Renal cortical epithelial cell (primary cell): ENCODE data around the gene MFSD6L. TPM values are rescaled to one million over a fixed set of nuclear protein-coding genes. Genes with fewer than 3 reads are reported as not detected.
A peak's percentile ranks its signal among the peaks of the same experiment; 100 is the strongest.

Experiments
- DNase-seq: peaks from one replicate; pipeline ENCODE4 v3.0.0-alpha.2; 2011; ENCODE audit warnings: low read depth
- total RNA-seq: library from RNA; depleted of rRNA; stranded (reverse); fragments of >200 nt; gene quantifications from 2 replicates; pipeline ENCODE4 v1.2.3, GENCODE V29; 2014

MFSD6L gene
- total RNA-seq, 1 donor from 2014 or later, result not detected

- no peak for DNase-seq
These were observed 5.5 kb downstream of the MFSD6L start for GRCh38 chr17:8793649-8794048.

DNA sequence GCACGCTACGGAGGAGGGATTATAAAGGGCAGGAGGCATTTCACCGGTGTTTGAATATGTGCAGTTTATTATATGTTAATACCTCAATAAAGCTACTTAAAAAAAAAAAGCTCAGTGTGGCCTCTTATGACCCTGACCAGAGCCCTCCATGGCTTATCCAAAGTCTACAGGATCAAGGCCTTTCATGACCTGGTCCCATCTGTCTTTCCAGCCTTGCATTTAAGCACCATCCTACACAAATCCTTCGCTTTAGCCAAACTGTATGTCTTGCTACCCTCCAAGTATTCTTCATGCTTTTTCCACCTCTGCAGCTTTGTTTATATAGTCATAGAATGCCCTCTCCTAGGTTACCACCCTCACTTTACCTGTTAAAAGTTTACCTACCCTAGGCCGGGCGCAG lies 6.5 kb downstream of the MFSD6L start:
- DNase-seq, result no peak

GRCh38 chr17:8791910-8792270 lies 7.3 kb downstream of the MFSD6L start:
- DNase-seq, result peak; percentile 57

DNA sequence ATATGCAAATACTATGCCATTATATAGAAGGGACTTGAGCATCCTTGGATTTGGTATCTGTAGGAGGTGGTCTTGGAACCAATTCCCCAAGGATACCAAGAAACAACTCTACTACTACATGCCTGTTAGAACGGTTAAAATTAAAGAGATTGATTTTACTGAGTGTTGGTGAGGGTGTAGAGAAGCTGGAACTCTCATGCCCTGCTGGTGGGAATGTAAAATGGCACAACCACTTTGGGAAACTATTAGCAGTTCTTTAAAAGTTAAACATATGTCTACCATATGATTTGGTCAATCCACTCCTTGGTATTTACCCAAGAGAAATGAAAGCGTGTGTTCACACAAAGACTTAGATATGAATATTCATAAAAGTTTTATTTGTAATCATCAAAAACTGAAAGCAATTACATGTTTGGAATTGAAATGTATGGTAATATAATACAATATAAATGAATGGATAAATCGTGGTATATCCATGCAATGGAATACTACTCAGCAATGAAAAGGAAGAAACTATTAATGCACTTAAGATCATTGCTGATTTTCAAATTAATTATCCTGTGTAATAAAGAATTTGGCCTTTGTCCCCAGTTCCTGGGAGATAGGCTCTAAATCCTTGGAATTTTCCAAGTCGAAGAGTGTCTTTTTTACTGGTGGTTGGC lies 7.8 kb downstream of the MFSD6L start:
- DNase-seq, result no peak

DNA sequence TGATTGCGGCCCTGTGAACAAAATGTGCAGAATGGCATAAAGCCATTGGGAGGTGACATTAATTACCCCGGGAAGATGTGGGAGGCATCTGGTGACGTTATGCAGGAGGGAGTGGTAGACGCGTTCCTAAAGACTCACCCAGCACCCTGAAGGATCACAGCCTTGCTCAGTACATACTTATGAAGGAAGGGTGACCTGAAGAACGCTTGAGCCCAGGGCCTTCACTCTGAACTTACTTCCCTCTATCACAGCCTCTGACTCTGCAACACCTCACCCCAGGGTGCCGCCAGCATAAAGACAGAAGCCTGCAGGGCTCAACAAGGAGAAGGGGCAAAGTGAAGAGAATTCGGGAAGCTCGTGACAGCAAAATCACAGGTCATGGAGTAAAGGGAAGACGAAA lies 9.4 kb downstream of the MFSD6L start:
- DNase-seq, result no peak

DNA sequence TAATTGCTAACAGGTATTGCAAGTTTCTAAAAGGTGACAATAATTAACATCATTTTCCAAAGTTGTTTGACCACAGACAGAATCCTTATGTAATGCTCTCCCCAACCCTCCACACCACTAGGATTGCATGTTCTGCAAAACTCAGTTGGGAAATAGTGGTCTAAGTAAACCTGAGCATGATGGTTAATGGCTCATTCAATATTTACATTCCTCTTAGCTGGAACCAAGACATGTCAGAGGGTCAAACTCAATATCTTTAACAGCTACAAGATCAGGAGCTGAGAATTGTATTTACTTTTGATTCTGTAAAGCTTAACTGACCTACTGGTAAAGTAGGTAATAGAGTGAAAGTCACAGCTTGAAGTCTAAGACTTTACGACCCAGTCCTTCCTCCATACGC lies 10.2 kb downstream of the MFSD6L start:
- DNase-seq, result no peak

DNA sequence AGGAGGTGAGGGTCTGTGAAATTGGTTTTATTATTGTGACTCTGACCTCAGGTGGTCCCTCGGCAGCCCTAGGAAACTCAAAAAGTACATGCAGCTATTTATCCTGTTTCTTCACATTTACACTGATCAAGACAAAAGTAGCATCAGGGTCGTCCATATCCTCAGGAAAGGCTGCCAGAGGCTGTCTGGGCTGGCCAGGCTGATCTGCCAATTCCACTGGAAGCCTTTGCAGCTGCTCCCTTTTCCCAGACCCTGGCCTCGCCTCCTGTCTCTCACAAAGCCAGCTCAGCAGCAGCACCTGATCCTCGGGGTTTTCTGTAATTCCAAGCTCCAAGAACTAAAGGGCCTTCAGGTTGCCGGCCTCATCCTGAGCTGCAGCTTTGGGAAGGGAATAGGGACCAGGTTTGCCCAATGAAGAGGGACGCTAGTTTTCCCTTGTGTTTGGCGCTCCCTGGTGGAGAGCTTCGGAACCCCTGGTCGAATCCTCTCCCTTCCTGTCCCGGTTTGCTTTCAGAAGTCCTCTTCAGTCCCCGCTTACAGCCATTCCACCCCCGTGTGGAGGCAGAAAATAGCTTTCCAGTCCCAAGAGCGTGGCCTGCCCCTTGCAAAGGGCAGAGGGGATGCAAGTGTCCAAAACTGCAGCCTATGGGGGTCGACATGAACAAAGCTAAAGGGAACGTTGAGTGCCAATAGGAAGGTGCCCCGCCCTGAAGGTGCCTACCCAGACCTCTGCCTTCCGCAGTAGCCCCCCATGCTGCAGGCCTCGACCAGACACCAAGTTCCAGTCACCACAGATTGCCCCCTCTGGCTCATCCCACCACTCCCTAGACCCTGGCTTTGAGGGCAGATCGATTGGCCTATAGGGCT lies 13.4 kb downstream of the MFSD6L start:
- DNase-seq, result peak; percentile 32

- no peak for DNase-seq
These were observed 17.0 kb downstream of the MFSD6L start for GRCh38 chr17:8782176-8782575.

GRCh38 chr17:8781776-8782175 lies 17.4 kb downstream of the MFSD6L start:
- no peak for DNase-seq

DNA sequence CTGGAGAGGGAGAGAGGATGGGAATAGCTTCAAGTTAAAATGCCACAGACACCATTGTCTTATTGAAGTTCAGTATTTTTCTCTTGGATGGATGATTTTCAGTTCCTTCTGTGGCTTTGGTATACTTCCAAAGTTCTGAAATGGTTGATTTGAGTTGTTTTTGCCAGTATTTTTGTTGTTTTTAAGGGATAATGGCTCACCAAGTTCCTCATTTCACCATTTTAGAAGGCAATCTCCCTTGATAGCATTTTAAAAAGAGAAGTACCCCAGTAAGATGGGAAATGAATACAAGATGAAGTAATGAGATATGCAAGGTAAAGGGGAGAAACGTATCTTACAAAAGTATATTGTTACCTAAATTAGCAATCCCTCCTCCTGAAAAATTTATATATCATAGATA lies 22.3 kb downstream of the MFSD6L start:
- DNase-seq, result no peak

DNA sequence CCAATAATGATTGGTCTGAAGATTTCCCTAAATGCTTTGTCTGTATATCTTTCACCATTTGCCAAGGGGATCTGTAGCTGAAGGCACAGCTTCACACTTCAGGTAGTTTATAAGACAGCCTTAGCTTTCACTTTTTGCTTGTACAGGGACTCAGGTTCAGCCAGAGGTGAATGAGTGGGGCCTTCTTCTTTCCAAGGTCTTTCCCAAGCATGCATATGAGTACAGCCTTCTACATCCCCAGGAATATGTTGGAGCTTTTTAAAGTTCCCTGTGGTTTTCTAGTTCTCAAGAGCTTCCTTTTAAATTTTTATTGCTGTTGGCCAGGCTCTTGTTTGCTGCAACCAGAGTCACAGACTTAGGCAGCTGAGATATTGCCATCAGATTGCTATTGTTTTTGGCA lies 22.9 kb downstream of the MFSD6L start:
- DNase-seq, result no peak

DNA sequence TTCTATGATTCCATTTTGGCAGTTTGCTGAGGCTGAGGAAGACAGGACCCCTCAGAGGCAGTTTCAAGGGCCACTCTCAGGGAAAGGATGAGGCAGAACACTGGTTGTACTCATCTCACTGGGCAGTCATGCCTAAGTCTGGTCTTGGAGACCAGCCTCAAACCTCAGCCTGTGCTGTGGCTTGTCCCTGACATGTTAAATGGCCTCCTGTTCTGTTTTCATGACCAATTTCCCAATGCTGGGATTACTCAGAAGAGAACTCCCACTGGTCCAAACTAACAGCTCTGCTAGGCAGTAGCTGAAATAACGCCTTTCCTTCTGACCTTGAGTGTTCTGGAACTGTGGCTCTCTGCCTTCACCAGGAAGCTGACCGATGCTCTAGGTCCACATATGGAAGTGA lies 32.4 kb downstream of the MFSD6L start:
- no peak for DNase-seq

- DNase-seq, result no peak
These were observed 37.2 kb downstream of the MFSD6L start for GRCh38 chr17:8762012-8762411.

DNA sequence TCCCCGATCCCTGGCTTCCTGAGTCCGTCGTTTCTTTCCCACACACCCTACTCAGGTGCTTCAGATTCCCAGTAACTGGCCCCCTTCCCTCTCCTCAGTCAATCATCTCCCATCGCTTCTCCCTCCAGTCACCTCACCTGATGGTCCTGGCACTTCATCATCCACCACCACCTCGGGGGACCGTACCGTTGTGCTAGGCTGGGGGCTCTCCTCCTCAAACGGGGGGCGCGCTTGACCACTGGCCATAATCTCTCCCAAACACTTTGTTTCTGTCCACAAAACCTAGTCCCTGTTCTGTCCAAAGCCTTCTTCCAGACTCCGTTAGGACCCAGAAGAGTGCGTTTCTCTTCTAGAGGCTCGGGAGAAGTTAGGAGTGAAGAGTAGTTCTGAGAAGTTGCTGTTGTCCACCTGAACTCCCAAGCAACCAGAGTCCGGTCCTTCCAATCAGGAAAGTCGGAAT lies 41.0 kb downstream of the MFSD6L start, which contains the start of gene SPDYE4:
TSS of gene SPDYE4 (minus strand) at position 410 of the 460 bp plus-strand sequence. CDS start at position 246, 164 bp downstream.
- DNase-seq, result no peak

DNA sequence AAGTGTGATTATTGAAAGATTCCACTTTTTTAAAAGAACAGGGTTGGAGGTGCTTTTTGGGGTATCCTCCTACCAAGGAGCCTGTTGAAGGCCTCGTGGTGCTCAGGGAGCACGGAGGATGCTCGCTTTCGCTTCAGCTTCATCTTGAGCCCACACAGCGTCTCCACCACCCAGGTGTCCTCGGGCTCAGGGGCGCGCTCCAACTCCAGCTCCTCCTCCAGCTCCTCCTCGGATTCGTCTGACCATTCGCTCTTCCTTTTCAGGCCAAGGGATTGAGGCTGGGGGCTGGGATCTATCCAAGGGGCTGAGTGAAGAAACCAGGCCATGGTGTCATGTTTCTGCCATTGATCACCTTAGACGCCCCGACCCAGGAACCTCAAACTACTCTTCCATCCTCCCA lies 42.0 kb downstream of the MFSD6L start:
- DNase-seq, result no peak

- DNase-seq, result no peak
These were observed 43.4 kb downstream of the MFSD6L start for GRCh38 chr17:8755590-8756255.

DNA sequence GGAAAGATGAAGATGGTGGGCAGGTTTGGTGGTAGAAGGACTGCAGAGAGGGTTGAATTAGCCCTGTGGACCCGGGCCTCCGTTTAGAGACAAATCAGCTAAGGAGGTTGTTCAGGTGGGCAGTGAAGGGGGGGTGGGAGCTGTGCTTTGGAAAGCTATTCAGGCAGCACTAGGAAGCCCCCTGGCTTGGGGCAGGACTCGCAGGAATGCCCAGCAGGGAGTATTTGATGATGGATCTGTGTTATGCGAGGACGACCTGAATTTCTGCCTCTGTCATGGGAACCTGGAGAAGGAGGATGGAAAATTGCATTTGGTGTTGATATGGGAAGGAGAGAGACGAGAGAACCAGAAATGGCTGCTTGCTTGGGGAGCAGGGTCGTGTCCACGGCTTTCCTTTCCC lies 44.3 kb downstream of the MFSD6L start:
- DNase-seq, result no peak

DNA sequence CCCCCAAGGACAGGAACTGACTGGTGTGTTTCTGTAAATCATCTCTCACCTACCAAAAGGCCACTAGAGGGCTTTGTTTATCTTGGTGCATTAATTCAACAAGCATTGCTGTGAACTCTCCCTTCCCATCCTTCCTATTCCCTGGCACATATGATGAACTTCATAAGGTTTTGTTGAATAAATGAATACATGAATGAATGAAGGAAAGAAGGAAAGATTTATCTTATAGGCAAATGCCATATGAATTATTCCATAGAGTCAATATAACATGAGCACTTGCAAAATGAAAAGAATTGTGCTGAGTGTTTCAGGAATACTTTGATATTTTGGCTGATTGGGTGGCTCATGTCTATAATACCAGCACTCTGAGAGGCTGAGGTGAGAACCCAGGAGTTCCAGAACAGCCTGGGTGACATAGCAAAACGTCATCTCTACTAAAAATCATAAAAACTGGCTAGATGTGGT lies 45.2 kb downstream of the MFSD6L start:
- peak; percentile 23 for DNase-seq

DNA sequence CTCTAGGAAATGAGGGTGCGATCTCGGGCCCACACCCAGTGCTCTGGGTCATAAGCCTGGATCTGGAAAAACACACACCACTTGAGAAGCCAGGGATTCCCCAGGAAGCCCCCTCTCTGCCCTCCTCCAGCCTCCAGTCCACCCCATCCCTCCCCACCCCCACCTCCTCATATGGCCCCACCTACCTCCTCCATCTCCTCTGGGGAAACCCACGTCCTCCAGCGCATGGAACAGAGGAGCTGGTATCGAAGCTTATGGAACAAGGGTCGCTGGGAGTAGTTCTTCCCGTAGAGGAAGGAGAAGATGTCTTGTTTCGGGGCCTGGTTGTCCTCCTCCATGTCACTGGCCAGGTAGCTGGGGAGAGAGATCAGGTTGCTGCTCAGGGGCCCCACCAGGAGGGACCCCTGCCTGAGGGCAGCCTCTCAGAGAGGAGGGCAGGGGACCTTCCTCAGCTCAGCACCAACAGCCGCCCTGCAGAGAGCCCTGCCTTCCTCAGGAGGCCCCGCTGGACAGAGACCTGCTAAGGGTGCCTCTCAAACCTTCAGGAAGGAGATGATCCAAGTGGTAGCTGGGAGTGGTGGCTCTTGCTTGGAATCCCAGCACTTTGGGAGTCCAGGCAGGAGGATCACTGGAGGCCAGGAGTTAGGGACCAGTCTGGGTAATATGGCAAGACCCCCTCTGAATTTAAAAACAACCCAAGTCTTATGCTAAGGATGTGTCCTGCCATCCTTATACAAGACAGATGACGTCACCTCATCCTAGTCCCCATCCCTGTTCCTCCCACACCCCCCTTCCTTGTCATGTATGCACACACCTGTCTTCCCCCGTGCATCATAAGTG lies 45.8 kb downstream of the MFSD6L start:
- DNase-seq, result no peak

DNA sequence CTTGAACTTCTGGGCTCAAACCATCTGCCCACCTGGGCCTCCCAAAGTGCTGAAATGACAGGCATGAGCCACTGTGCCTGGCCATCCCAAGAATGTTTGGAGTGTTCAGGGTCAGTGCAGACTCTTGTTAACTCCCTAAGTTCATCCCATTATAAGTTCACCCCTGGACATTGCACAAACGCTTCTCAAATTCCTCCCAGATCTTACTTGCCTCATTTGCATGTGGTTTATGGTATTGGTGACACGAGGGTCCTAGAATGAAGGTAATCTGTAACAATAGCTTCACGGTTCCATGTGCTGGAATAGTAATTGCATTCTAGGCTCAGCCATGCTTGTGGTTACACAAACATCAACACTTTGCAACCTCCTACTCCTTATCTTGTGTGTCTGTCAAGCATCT lies 49.5 kb downstream of the MFSD6L start:
- no peak for DNase-seq

- no peak for DNase-seq
These were observed 51.4 kb downstream of the MFSD6L start for GRCh38 chr17:8747742-8748141.
